ENCODE data around the gene TBC1D8.

DNA sequence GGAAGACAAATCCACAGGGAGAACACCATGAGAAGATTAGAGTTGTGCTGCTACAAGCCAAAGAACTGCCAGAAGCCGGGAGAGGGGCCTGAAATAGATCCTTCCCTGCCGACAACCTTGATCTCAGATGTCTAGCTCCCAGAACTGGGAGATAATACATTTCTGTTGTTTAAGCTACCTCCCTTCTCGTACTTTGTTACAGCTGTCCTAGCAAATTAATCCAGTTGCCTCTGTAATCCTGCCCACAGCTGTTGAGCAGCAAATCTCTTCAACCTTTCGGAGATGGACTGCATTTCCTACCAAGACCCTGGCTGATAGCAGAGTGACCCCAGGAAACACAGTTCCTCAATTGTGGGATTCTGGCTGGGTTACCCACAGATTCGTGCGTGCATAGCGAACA lies 2.6 kb upstream of the TBC1D8 start:
- TF ChIP-seq CTCF (IDR thresholded peaks at IDR 0.05): no peak
- TF ChIP-seq POLR2A (IDR thresholded peaks at IDR 0.05): no peak
